GM12874 (cell line): ENCODE results near the gene AMBRA1.
A peak's percentile ranks its signal among the peaks of the same experiment; 100 is the strongest.

ENCODE experiments used
- TF ChIP-seq, protein P1 (sequence below): IDR thresholded peaks from 2 replicates; pipeline ENCODE4 v1.5.1; 2011; ENCODE audit warnings: low read depth, mild to moderate bottlenecking, control low read depth, low read length, moderate library complexity; ENCODE audit not compliant: insufficient read depth

Gene AMBRA1

GRCh38 chr11:46393759-46394158 is 200.1 kb downstream of the AMBRA1 start:
- TF ChIP-seq, protein P1, sequence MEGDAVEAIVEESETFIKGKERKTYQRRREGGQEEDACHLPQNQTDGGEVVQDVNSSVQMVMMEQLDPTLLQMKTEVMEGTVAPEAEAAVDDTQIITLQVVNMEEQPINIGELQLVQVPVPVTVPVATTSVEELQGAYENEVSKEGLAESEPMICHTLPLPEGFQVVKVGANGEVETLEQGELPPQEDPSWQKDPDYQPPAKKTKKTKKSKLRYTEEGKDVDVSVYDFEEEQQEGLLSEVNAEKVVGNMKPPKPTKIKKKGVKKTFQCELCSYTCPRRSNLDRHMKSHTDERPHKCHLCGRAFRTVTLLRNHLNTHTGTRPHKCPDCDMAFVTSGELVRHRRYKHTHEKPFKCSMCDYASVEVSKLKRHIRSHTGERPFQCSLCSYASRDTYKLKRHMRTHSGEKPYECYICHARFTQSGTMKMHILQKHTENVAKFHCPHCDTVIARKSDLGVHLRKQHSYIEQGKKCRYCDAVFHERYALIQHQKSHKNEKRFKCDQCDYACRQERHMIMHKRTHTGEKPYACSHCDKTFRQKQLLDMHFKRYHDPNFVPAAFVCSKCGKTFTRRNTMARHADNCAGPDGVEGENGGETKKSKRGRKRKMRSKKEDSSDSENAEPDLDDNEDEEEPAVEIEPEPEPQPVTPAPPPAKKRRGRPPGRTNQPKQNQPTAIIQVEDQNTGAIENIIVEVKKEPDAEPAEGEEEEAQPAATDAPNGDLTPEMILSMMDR = no peak

DNA sequence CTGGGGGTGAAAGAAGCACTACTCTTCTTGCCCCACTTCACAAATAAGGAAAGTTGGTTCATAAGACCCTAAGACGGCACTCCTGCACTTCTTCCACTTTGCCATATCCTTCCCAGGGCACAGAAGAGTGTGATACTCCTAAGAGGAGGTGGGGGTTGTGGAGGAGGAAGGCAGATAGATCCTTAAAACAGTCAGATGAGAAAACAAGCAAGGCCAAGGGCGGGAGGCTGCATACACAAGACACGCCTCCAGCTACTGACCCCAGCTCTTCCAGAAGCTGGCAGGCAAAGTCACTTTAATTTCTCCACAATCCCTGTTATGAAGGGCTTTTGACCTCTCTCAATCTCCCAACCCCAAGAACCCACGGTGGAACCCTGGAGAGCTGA is 200.6 kb downstream of the AMBRA1 start:
- TF ChIP-seq, protein P1 = no peak

GRCh38 chr11:46392421-46393230 is 201.2 kb downstream of the AMBRA1 start:
- TF ChIP-seq, protein P1 = no peak

GRCh38 chr11:46391578-46392420 is 202.0 kb downstream of the AMBRA1 start, which contains the start of gene CHRM4:
Gene CHRM4 (minus strand): TSS chr11:46391776. CDS start chr11:46386557, 5,219 bp downstream.
- TF ChIP-seq, protein P1 = peak; percentile 58

- TF ChIP-seq, protein P1 = no peak
Measured at GRCh38 chr11:46391186-46391577, 202.6 kb downstream of the AMBRA1 start.

DNA sequence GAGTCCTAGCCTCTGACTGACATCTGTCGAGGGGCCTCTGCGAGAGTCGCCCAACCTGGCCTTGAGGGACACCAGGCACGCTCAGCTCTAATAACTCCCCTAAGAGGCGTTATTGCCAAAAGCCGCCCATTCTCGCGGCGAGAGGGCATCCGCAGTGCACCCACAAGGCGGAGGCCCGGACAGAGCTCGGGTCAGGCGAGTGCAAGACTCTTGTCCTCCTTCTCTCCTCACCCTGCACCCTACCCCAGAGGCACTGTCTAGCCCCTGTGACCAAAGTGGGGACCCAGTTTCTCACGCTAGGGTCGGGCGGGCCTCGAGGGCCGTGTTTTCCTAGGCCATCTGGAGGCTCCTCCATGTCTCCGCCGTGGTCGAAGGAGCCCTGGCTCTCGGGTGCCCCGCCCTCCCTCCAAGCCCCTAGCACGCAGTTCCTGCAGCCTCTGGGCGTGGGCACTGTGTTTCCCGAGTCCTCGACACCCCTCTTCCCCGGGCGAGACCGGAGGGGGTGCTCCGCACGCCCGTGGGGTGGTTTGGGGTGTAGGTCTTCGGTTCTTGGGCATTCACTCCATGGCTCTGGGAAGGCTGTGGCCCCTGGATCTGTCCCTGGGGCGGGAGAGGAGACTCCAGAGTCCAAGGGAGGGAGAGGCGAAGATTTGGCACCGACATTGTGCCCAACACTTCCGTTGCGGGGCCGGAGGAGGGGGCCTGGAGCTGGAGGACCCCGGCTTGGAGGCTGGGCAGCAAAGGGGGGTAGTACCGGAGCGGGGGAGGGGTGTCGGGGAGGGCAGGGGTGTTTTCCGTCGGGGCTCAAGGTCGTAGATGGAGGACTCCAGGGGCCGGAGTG is 203.3 kb downstream of the AMBRA1 start:
- TF ChIP-seq, protein P1 = no peak
